Fibroblast of lung (primary cell): ENCODE data around the gene SPRYD4. TPM values are rescaled to one million over a fixed set of nuclear protein-coding genes. Genes with fewer than 3 reads are reported as not detected.
"Not testable (repeated sequence)": the region's sequence is repeated elsewhere in the genome, so short reads cannot be mapped to it uniquely, and the experiment has no call there.

ENCODE experiments used
- DNase-seq, 2 donors: peaks; one replicate each; pipeline versions ENCODE4 v3.0.0 to v3.0.0-alpha.2; 2010; ENCODE audit warnings: low read depth in 2 of 2
- H2AFZ ChIP-seq: 2 replicates; pipeline ENCODE4 v1.5.1; 2012; ENCODE audit warnings: low read length, control low read depth, inconsistent platforms
- H3K27ac ChIP-seq: 2 replicates; pipeline ENCODE4 v1.5.1; 2011; ENCODE audit warnings: low read length, control low read depth; ENCODE audit not compliant: insufficient read depth
- H3K27me3 ChIP-seq: 2 replicates; pipeline ENCODE4 v1.5.1; 2011; ENCODE audit warnings: mild to moderate bottlenecking, low read length; ENCODE audit not compliant: control insufficient read depth, insufficient read depth
- H3K36me3 ChIP-seq: 2 replicates; pipeline ENCODE4 v1.5.1; 2011; ENCODE audit warnings: low read length; ENCODE audit not compliant: control insufficient read depth, insufficient read depth
- H3K4me1 ChIP-seq: 2 replicates; pipeline ENCODE4 v1.5.1; 2011; ENCODE audit warnings: low read length; ENCODE audit not compliant: control insufficient read depth, insufficient read depth; ENCODE audit errors: extremely low read depth
- H3K4me2 ChIP-seq: 2 replicates; pipeline ENCODE4 v1.5.1; 2011; ENCODE audit warnings: low read length, control low read depth; ENCODE audit not compliant: insufficient read depth; ENCODE audit errors: extremely low read depth
- H3K4me3 ChIP-seq, 4 experiments: fragments of 200-600 bp in 1 of 4; sonication (generic) in 1 of 4; replicated peaks in 1 of 4; 2 replicates each; pipeline ENCODE4 v1.5.1; 2011 to 2016; ENCODE audit warnings: low read length in 4 of 4, low read depth in 3 of 4, mild to moderate bottlenecking in 3 of 4, control low read depth in 2 of 4, inconsistent platforms in 1 of 4, mixed read lengths in 1 of 4; ENCODE audit not compliant: insufficient read depth in 1 of 4; ENCODE audit errors: control extremely low read depth in 1 of 4
- H3K79me2 ChIP-seq: 2 replicates; pipeline ENCODE4 v1.5.1; 2012; ENCODE audit warnings: mild to moderate bottlenecking, low read length, inconsistent platforms; ENCODE audit not compliant: control insufficient read depth, insufficient read depth
- H3K9ac ChIP-seq: 2 replicates; pipeline ENCODE4 v1.5.1; 2011; ENCODE audit warnings: mild to moderate bottlenecking, low read length, control low read depth; ENCODE audit not compliant: insufficient read depth
- H3K9me3 ChIP-seq: 2 replicates; pipeline ENCODE4 v1.5.1; 2012; ENCODE audit warnings: low read depth, low read length; ENCODE audit not compliant: control insufficient read depth, insufficient read depth
- H4K20me1 ChIP-seq: 2 replicates; pipeline ENCODE4 v1.5.1; 2011; ENCODE audit warnings: low read length; ENCODE audit not compliant: control insufficient read depth, insufficient read depth; ENCODE audit errors: extremely low read depth
- CTCF ChIP-seq, 2 donors: IDR thresholded peaks in 1 of 2; conservative IDR thresholded peaks in 1 of 2; 1 replicate in 1 of 2; 2 replicates in 1 of 2; pipeline ENCODE4 v1.5.1; 2011 to 2012; ENCODE audit warnings: low read length in 2 of 2, control low read depth in 1 of 2, inconsistent platforms in 1 of 2, low read depth in 1 of 2, mild to moderate bottlenecking in 1 of 2
- EZH2 ChIP-seq: IDR thresholded peaks from 2 replicates; pipeline ENCODE4 v1.5.1; 2012; ENCODE audit warnings: low read length, control low read depth, mild to moderate bottlenecking; ENCODE audit errors: missing control alignments
- polyA plus RNA-seq, 2 donors: library from polyadenylated mRNA; depleted of rRNA in 1 of 2; stranded (reverse) in 1 of 2; unstranded in 1 of 2; fragments of >200 nt; gene quantifications; 2 replicates each; pipeline ENCODE4 v1.2.1, GENCODE V29; 2011 to 2012; ENCODE audit warnings: missing spikeins in 1 of 2
- total RNA-seq: library from RNA; depleted of rRNA; stranded (reverse); fragments of >200 nt; gene quantifications from 2 replicates; pipeline ENCODE4 v1.2.1, GENCODE V29; 2014

SPRYD4 gene
- total and polyA plus RNA-seq, 2 donors (not counting 1 experiment from before 2014, with no cell fraction given): 1.7 to 2.1 TPM

DNA sequence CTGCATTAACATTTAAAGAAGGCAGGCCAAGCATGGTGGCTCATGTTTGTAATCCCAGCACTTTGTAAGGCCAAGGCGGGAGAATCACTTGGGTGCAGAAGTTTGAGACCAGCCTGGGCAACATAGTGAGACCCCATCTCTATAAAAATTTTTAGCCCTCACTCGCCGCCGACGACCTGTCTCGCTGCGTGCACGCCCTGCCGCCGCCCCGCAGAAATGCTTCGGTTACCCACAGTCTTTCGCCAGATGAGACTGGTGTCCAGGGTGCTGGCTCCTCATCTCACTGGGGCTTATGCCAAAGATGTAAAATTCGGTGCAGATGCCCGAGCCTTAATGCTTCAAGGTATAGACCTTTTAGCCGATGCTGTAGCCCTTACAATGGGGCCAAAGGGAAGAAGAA lies 42.4 kb downstream of the SPRYD4 start:
- Histone ChIP-seq H3K4me2 (no peak overlapping the region), H3K4me1 (no peaks in the 10 kb centered on the region), H3K27me3 (no peaks in the 10 kb centered on the region), H3K27ac (no peak overlapping the region), H3K9ac (no peak overlapping the region), H4K20me1 (no peaks in the 10 kb centered on the region), H2AFZ (no peak overlapping the region), H3K36me3 (no peaks in the 10 kb centered on the region), H3K4me3 (no peak overlapping the region), H3K9me3 (no peaks in the 10 kb centered on the region), H3K79me2 (no peaks in the 10 kb centered on the region)
- TF ChIP-seq CTCF (conservative IDR thresholded peaks at IDR 0.05 in 1 of 2, IDR thresholded peaks at IDR 0.05 in 1 of 2; ENCODE audit: low read depth in 1 of 2, low read length in 2 of 2): no peak
- no peak for TF ChIP-seq EZH2
- no peak for DNase-seq

- H3K27me3 ChIP-seq, H2AFZ ChIP-seq, DNase-seq, H3K79me2 ChIP-seq, H4K20me1 ChIP-seq, H3K9me3 ChIP-seq, H3K4me3 ChIP-seq, H3K36me3 ChIP-seq, H3K27ac ChIP-seq, H3K4me2 ChIP-seq, H3K9ac ChIP-seq, H3K4me1 ChIP-seq: not testable (repeated sequence)
Observed at GRCh38 chr12:56514014-56514318, 45.6 kb downstream of the SPRYD4 start.

DNA sequence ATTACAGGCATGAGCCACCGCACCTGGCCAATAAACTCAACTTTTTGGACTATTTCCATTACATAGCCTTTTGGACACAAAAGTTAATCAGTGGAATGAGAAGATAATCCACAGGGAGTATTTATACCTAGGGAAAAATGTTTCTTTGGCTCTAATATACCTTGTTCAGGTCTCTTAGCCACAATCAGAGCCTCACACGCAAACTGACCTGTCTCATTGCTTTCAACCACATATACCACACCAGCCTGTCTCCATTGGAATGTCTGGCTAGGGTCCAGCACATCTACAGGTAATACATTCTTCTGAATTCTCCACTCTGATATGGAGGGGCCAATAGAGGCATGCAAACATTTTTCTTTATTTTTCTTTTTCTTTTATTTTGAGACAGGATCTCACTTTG lies 49.5 kb downstream of the SPRYD4 start:
- TF ChIP-seq EZH2 (no peak), CTCF (conservative IDR thresholded peaks at IDR 0.05 in 1 of 2, IDR thresholded peaks at IDR 0.05 in 1 of 2; ENCODE audit: low read depth in 1 of 2, low read length in 2 of 2) (no peak)
- H3K27ac ChIP-seq: no peak overlapping the region
- no peaks in the 10 kb centered on the region for H3K27me3 ChIP-seq
- H3K79me2 ChIP-seq: peaks cover 9% of the 10 kb centered on the region
- peaks cover 2% of the 10 kb centered on the region for H3K4me1 ChIP-seq
- H3K4me3 ChIP-seq: no peak overlapping the region
- no peaks in the 10 kb centered on the region for H4K20me1 ChIP-seq
- no peak overlapping the region for H3K9ac ChIP-seq
- H2AFZ ChIP-seq: no peak overlapping the region
- no peak for DNase-seq
- H3K36me3 ChIP-seq: no peaks in the 10 kb centered on the region
- no peak overlapping the region for H3K4me2 ChIP-seq
- no peaks in the 10 kb centered on the region for H3K9me3 ChIP-seq

DNA sequence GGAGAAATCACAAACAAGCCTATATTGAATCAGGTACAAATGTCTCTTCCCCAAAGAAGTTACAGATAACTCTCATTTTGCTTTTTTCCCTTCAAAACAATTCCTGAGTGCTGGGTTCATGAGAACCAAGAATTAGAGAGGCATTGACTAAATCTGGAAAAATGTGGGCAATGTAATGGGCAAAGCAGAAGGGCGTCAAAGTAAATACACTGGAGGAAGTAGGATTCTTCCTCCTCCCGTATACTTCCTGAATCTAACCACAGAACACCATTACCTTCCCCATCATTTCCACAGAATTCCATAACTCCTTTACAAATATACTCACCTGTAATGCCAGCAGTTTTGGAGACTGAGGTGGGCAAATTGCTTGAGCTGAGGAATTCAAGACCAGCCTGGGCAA lies 50.2 kb downstream of the SPRYD4 start:
- Histone ChIP-seq H3K4me1 (peaks cover 2% of the 10 kb centered on the region), H3K27ac (peak overlapping the region; percentile 23), H3K36me3 (no peaks in the 10 kb centered on the region), H3K79me2 (peaks cover 17% of the 10 kb centered on the region), H2AFZ (no peak overlapping the region), H3K9ac (no peak overlapping the region), H3K4me3 (no peak overlapping the region), H3K9me3 (no peaks in the 10 kb centered on the region), H3K27me3 (no peaks in the 10 kb centered on the region), H3K4me2 (no peak overlapping the region), H4K20me1 (no peaks in the 10 kb centered on the region)
- TF ChIP-seq CTCF (conservative IDR thresholded peaks at IDR 0.05 in 1 of 2, IDR thresholded peaks at IDR 0.05 in 1 of 2; ENCODE audit: low read depth in 1 of 2, low read length in 2 of 2) (no peak), EZH2 (no peak)
- peak in 1 of 2 donors; percentile 63 for DNase-seq
